Right lobe of liver (tissue), 4 donors: Measurements from ENCODE around the gene ENTPD7.

Experiments
- POLR2A ChIP-seq: fragments of 450-650 bp; IDR thresholded peaks from one replicate; pipeline ENCODE4 v1.6.1; 2017; ENCODE audit warnings: antibody characterized with exemption, mild to moderate bottlenecking
- TF ChIP-seq, protein P1 (sequence below), 4 donors: fragments of 200-600 bp in 3 of 4; fragments of 450-650 bp in 1 of 4; IDR thresholded peaks; one replicate each; pipeline versions ENCODE4 v1.5.1 to v1.8.0; 2016 to 2022; ENCODE audit warnings: antibody characterized with exemption in 4 of 4, mild to moderate bottlenecking in 2 of 4
- donor health status: DM: no; HTN: no; CAD: no.
- donor health status: DM: no; HTN: no; CAD: no.
- donor health status: DM: no; HTN: yes; CAD: no.

DNA sequence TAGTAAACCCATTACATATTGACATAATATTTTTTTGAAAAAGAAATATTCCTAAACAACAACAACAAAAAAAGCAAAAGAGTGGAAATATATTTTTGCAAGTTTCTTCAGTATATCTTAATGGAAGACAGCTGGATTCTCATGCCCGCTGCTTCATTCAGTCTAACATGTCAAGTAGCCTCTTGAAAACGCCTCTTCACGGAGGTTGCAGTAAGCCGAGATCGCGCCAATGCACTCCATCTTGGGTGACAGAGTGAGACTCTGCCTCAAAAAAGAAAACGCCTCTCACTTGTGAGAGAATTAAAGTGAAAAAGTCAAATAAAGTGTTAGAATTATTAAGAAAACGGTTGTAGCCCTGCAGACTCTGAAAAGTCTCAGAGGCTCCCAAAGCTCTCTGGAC, 74.1 kb downstream of the ENTPD7 start:
- TF ChIP-seq, protein P1, sequence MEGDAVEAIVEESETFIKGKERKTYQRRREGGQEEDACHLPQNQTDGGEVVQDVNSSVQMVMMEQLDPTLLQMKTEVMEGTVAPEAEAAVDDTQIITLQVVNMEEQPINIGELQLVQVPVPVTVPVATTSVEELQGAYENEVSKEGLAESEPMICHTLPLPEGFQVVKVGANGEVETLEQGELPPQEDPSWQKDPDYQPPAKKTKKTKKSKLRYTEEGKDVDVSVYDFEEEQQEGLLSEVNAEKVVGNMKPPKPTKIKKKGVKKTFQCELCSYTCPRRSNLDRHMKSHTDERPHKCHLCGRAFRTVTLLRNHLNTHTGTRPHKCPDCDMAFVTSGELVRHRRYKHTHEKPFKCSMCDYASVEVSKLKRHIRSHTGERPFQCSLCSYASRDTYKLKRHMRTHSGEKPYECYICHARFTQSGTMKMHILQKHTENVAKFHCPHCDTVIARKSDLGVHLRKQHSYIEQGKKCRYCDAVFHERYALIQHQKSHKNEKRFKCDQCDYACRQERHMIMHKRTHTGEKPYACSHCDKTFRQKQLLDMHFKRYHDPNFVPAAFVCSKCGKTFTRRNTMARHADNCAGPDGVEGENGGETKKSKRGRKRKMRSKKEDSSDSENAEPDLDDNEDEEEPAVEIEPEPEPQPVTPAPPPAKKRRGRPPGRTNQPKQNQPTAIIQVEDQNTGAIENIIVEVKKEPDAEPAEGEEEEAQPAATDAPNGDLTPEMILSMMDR (IDR thresholded peaks at IDR 0.05), result no peak
- TF ChIP-seq POLR2A, result no peak
